Neural cell (in vitro differentiated cells): ENCODE measurements around the gene MAP4K5. TPM values are rescaled to one million over a fixed set of nuclear protein-coding genes. Genes with fewer than 3 reads are reported as not detected.
"Not testable (repeated sequence)": the region's sequence is repeated elsewhere in the genome, so short reads cannot be mapped to it uniquely, and the experiment has no call there.

Experiments
- H2AFZ ChIP-seq: fragments of 200-600, 300-800 bp; sonication (generic), shearing (Covaris generic); 2 replicates; pipeline ENCODE4 v1.6.0; 2014; ENCODE audit warnings: low read depth, mild to moderate bottlenecking, antibody characterized with exemption, low read length, moderate library complexity
- H3F3A ChIP-seq: fragments of 200-600 bp; shearing (Covaris generic); 2 replicates; pipeline ENCODE4 v1.6.1; 2016; ENCODE audit warnings: mild to moderate bottlenecking, moderate library complexity, mixed read lengths, antibody characterized with exemption, low read length; ENCODE audit not compliant: insufficient read depth, poor library complexity, severe bottlenecking
- H3K27ac ChIP-seq: fragments of 200-600, 300-800 bp; sonication (generic), shearing (Covaris generic); 2 replicates; pipeline ENCODE4 v1.5.1; 2014; ENCODE audit warnings: mild to moderate bottlenecking, low read length, moderate library complexity
- H3K27me3 ChIP-seq: fragments of 300-800, 200-600 bp; sonication (generic), shearing (Covaris generic); 2 replicates; pipeline ENCODE4 v1.6.0; 2014; ENCODE audit warnings: mild to moderate bottlenecking, low read depth, low read length, moderate library complexity; ENCODE audit not compliant: insufficient read depth
- H3K36me3 ChIP-seq: fragments of 300-800, 200-600 bp; sonication (generic), shearing (Covaris generic); 2 replicates; pipeline ENCODE4 v1.5.1; 2014; ENCODE audit warnings: mild to moderate bottlenecking, antibody characterized with exemption, low read length, moderate library complexity; ENCODE audit not compliant: insufficient read depth
- H3K4me2 ChIP-seq: fragments of 300-800, 200-600 bp; sonication (generic), shearing (Covaris generic); 2 replicates; pipeline ENCODE4 v1.6.0; 2014; ENCODE audit warnings: mild to moderate bottlenecking, low read length
- H3K4me3 ChIP-seq: fragments of 300-800, 200-600 bp; sonication (generic), shearing (Covaris generic); 2 replicates; pipeline ENCODE4 v1.5.1; 2014; ENCODE audit warnings: mild to moderate bottlenecking, low read length, moderate library complexity
- H3K79me2 ChIP-seq: fragments of 200-600 bp; shearing (Covaris generic); replicated peaks from 2 replicates; pipeline ENCODE4 v1.6.0; 2014; ENCODE audit warnings: mild to moderate bottlenecking, low read length, moderate library complexity; ENCODE audit not compliant: insufficient read depth
- H3K9ac ChIP-seq: fragments of 300-800, 200-600 bp; sonication (generic), shearing (Covaris generic); 2 replicates; pipeline ENCODE4 v1.6.1; 2016; ENCODE audit warnings: mild to moderate bottlenecking, low read length, mixed read lengths
- H3K9me2 ChIP-seq: fragments of 200-600 bp; shearing (Covaris generic); 2 replicates; pipeline ENCODE4 v1.6.1; 2016; ENCODE audit warnings: mild to moderate bottlenecking, low read length, mixed read lengths; ENCODE audit not compliant: insufficient read depth
- H3K9me3 ChIP-seq: fragments of 200-600, 300-800 bp; sonication (generic), shearing (Covaris generic); 2 replicates; pipeline ENCODE4 v1.6.1; 2016; ENCODE audit warnings: mild to moderate bottlenecking, mixed run types, low read length, moderate library complexity, mixed read lengths
- H4K20me1 ChIP-seq: fragments of 200-600 bp; shearing (Covaris generic); 2 replicates; pipeline ENCODE4 v1.6.1; 2016; ENCODE audit warnings: mild to moderate bottlenecking, mixed run types; ENCODE audit not compliant: insufficient read depth
- CTCF ChIP-seq: fragments of 450-650 bp; IDR thresholded peaks from 2 replicates; pipeline ENCODE4 v1.5.1; 2014; ENCODE audit warnings: antibody characterized with exemption, mild to moderate bottlenecking, moderate library complexity; ENCODE audit not compliant: poor library complexity, severe bottlenecking
- EP300 ChIP-seq: fragments of 450-650 bp; conservative IDR thresholded peaks from 2 replicates; pipeline ENCODE4 v1.6.1; 2014; ENCODE audit warnings: antibody characterized with exemption, mild to moderate bottlenecking, moderate library complexity; ENCODE audit not compliant: poor library complexity, severe bottlenecking
- EZH2 ChIP-seq: fragments of 200-600, 300-800 bp; shearing (Covaris generic), sonication (generic); IDR thresholded peaks from 2 replicates; pipeline ENCODE4 v1.6.1; 2014; ENCODE audit warnings: antibody characterized with exemption, low read length, borderline replicate concordance, mild to moderate bottlenecking; ENCODE audit not compliant: insufficient read depth, poor library complexity, severe bottlenecking
- MXI1 ChIP-seq: fragments of 450-650 bp; conservative IDR thresholded peaks from 2 replicates; pipeline ENCODE4 v1.6.1; 2014; ENCODE audit warnings: antibody characterized with exemption, mild to moderate bottlenecking; ENCODE audit not compliant: poor library complexity, severe bottlenecking
- POLR2AphosphoS5 ChIP-seq: IDR thresholded peaks from 2 replicates; pipeline ENCODE4 v1.6.1; 2012
- RAD21 ChIP-seq: fragments of 450-650 bp; conservative IDR thresholded peaks from 2 replicates; pipeline ENCODE4 v1.6.1; 2014; ENCODE audit warnings: antibody characterized with exemption, mild to moderate bottlenecking, moderate library complexity
- REST ChIP-seq: IDR thresholded peaks from 2 replicates; pipeline ENCODE4 v1.6.1; 2012; ENCODE audit warnings: borderline replicate concordance
- SMC3 ChIP-seq: fragments of 450-650 bp; conservative IDR thresholded peaks from 2 replicates; pipeline ENCODE4 v1.6.1; 2014; ENCODE audit warnings: antibody characterized with exemption, mild to moderate bottlenecking, moderate library complexity; ENCODE audit not compliant: poor library complexity
- TAF1 ChIP-seq: IDR thresholded peaks from 2 replicates; pipeline ENCODE4 v1.6.1; 2012; ENCODE audit warnings: low read depth
- polyA plus RNA-seq: library from polyadenylated mRNA; depleted of rRNA; stranded (reverse); fragments of >200 nt; gene quantifications from 2 replicates; pipeline ENCODE4 v1.2.3, GENCODE V29; 2014

Gene MAP4K5
- polyA plus RNA-seq, 1 donor from 2014 or later = 148 TPM

- Histone ChIP-seq H3K36me3 (no peaks in the 10 kb centered on the region), H3F3A (no peaks in the 10 kb centered on the region), H2AFZ (no peak overlapping the region), H3K27ac (no peak overlapping the region), H3K79me2 (peaks cover 57% of the 10 kb centered on the region), H3K9me3 (no peaks in the 10 kb centered on the region), H4K20me1 (no peaks in the 10 kb centered on the region), H3K9me2 (no peaks in the 10 kb centered on the region), H3K4me3 (no peak overlapping the region), H3K4me2 (no peak overlapping the region), H3K9ac (no peak overlapping the region), H3K27me3 (no peaks in the 10 kb centered on the region)
- TF ChIP-seq EP300 = no peak
- no peak for TF ChIP-seq CTCF
- no peak for TF ChIP-seq POLR2AphosphoS5
- no peak for TF ChIP-seq TAF1
- no peak for TF ChIP-seq SMC3
- TF ChIP-seq MXI1 = no peak
- no peak for TF ChIP-seq REST
- TF ChIP-seq EZH2 = no peak
- TF ChIP-seq RAD21 = no peak
Observed at GRCh38 chr14:50512463-50512862, 19.9 kb downstream of the MAP4K5 start.

GRCh38 chr14:50510157-50510556 is 22.2 kb downstream of the MAP4K5 start:
- no peak for TF ChIP-seq POLR2AphosphoS5
- TF ChIP-seq REST = no peak
- no peak for TF ChIP-seq SMC3
- no peak for TF ChIP-seq TAF1
- TF ChIP-seq CTCF = no peak
- no peak for TF ChIP-seq EP300
- no peak for TF ChIP-seq EZH2
- no peak for TF ChIP-seq RAD21
- TF ChIP-seq MXI1 = no peak
- no peak overlapping the region for H3K4me3 ChIP-seq

GRCh38 chr14:50507078-50507477 is 25.3 kb downstream of the MAP4K5 start:
- H2AFZ ChIP-seq, H3K27me3 ChIP-seq, H3K9me3 ChIP-seq, H3K27ac ChIP-seq, H3F3A ChIP-seq, H4K20me1 ChIP-seq, H3K4me2 ChIP-seq, H3K9me2 ChIP-seq, H3K9ac ChIP-seq, H3K36me3 ChIP-seq, H3K4me3 ChIP-seq: not testable (repeated sequence)
- H3K79me2 ChIP-seq = peaks cover 36% of the 10 kb centered on the region

More at GRCh38 chr14:50510157-50510556, 22.2 kb downstream of the MAP4K5 start:
- Histone ChIP-seq H3K9me3 (no peaks in the 10 kb centered on the region), H3K27me3 (no peaks in the 10 kb centered on the region), H3K79me2 (peaks cover 55% of the 10 kb centered on the region), H4K20me1 (no peaks in the 10 kb centered on the region), H3K27ac (no peak overlapping the region), H2AFZ (no peak overlapping the region), H3F3A (no peaks in the 10 kb centered on the region), H3K9ac (no peak overlapping the region), H3K9me2 (no peaks in the 10 kb centered on the region), H3K4me2 (no peak overlapping the region), H3K36me3 (no peaks in the 10 kb centered on the region)
